Activated CD4-positive, alpha-beta T cell treated with anti-CD3 and anti-CD28 coated beads, Interleukin-2, amount 50 U/mL, for 4 hours (primary cell): ENCODE results near the gene RSPH10B2.
"Not testable (repeated sequence)": the region's sequence is repeated elsewhere in the genome, so short reads cannot be mapped to it uniquely, and the experiment has no call there.

ENCODE experiments used
- DNase-seq, 2 experiments: peaks; one replicate each; pipeline ENCODE4 v3.0.0-alpha.2; 2020

Gene RSPH10B2

GRCh38 chr7:6792113-6792872 is 38.4 kb downstream of the RSPH10B2 start:
- not testable (repeated sequence) for DNase-seq

- DNase-seq, result not testable (repeated sequence)
Observed at GRCh38 chr7:6794276-6794675, 40.4 kb downstream of the RSPH10B2 start.

- not testable (repeated sequence) for DNase-seq
Observed at GRCh38 chr7:6797218-6797617, 43.3 kb downstream of the RSPH10B2 start.

- not testable (repeated sequence) for DNase-seq
Observed at GRCh38 chr7:6798047-6798446, 44.1 kb downstream of the RSPH10B2 start.

GRCh38 chr7:6799887-6800286 is 46.0 kb downstream of the RSPH10B2 start:
- DNase-seq, result not testable (repeated sequence)

- not testable (repeated sequence) for DNase-seq
Observed at GRCh38 chr7:6800331-6800730, 46.4 kb downstream of the RSPH10B2 start.

- DNase-seq, result not testable (repeated sequence)
Observed at GRCh38 chr7:6807393-6807918, 53.6 kb downstream of the RSPH10B2 start.

GRCh38 chr7:6807959-6808358 is 54.1 kb downstream of the RSPH10B2 start:
- not testable (repeated sequence) for DNase-seq

GRCh38 chr7:6813011-6813410 is 59.1 kb downstream of the RSPH10B2 start:
- DNase-seq, result not testable (repeated sequence)

GRCh38 chr7:6815470-6815869 is 61.6 kb downstream of the RSPH10B2 start:
- DNase-seq, result not testable (repeated sequence)

GRCh38 chr7:6821622-6822021 is 67.7 kb downstream of the RSPH10B2 start:
- DNase-seq, result not testable (repeated sequence)

- not testable (repeated sequence) for DNase-seq
Observed at GRCh38 chr7:6825236-6826125, 71.6 kb downstream of the RSPH10B2 start.

GRCh38 chr7:6826151-6826550 is 72.2 kb downstream of the RSPH10B2 start, which contains the start of gene CCZ1B:
TSS of gene CCZ1B (minus strand) at chr7:6826275. CDS start at chr7:6826197, 78 bp downstream.
- peak; percentile 86 to 88 for DNase-seq

- DNase-seq, result not testable (repeated sequence)
Observed at GRCh38 chr7:6827180-6827579, 73.3 kb downstream of the RSPH10B2 start.

- DNase-seq, result not testable (repeated sequence)
Observed at GRCh38 chr7:6829616-6830015, 75.7 kb downstream of the RSPH10B2 start.

GRCh38 chr7:6830026-6830425 is 76.1 kb downstream of the RSPH10B2 start:
- not testable (repeated sequence) for DNase-seq

GRCh38 chr7:6831018-6831725 is 77.3 kb downstream of the RSPH10B2 start:
- no peak for DNase-seq

- no peak for DNase-seq
Observed at GRCh38 chr7:6833636-6834035, 79.7 kb downstream of the RSPH10B2 start.

- not testable (repeated sequence) for DNase-seq
Observed at GRCh38 chr7:6835521-6835920, 81.6 kb downstream of the RSPH10B2 start.

GRCh38 chr7:6837081-6837480 is 83.2 kb downstream of the RSPH10B2 start:
- DNase-seq, result not testable (repeated sequence)

GRCh38 chr7:6842278-6842921 is 88.5 kb downstream of the RSPH10B2 start:
- not testable (repeated sequence) for DNase-seq

GRCh38 chr7:6843092-6843491 is 89.2 kb downstream of the RSPH10B2 start:
- DNase-seq, result not testable (repeated sequence)
